ENCODE results near the gene NHERF2.
"Not testable (repeated sequence)": the region's sequence is repeated elsewhere in the genome, so short reads cannot be mapped to it uniquely, and the experiment has no call there.

NHERF2 gene

DNA sequence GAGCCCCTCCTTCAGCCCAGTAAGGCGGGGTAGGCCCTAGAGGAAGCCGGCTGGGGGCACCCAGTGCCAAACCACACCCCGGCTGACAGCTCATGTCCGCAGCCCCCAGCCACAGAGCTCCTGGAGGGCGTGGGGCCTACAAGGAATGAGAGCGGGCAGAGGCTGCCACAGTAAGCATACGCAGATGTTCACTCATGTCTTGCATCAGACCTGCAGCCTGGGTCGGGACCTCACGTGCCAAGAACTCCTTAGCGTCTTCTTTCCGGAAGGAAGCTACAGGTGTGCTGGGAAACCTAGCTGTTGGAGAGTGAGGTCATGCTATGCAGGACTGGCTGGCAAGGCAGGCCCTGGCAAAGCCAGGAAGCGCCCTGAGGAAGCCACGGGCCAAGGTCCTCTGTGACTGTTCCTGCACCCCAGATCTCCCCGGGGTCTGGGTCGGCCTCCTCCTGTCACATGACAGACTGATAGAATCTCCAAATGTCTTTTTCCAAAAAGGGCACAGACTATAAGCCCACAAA, 18.6 kb upstream of the NHERF2 start:
- DNase-seq = no peak

DNA sequence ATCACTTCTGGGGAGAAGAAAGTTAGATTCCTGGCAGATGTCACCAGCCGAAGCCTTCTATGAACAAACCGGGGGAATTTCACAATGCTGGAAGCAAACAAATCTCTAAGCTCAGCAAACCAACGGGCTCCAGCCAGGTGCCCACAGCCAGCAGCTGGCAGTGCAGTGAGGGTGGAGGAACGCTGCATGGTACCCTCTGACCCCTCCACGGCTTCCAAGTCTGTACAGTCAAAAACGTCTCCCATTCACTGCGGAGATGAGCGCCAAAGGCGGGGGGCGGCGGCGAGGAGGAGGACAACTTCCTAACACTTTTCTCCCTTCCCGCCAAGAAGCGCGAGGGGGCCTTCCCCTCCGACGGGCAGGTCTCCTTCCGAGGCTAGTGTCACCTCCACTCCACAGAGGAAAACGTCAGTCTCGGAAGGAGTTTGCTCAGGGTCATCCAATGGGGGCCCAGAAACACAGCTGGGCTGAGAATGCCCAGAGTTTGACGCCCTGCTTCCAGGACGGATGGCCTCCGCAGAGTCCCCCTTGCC, 18.0 kb upstream of the NHERF2 start:
- no peak for DNase-seq

DNA sequence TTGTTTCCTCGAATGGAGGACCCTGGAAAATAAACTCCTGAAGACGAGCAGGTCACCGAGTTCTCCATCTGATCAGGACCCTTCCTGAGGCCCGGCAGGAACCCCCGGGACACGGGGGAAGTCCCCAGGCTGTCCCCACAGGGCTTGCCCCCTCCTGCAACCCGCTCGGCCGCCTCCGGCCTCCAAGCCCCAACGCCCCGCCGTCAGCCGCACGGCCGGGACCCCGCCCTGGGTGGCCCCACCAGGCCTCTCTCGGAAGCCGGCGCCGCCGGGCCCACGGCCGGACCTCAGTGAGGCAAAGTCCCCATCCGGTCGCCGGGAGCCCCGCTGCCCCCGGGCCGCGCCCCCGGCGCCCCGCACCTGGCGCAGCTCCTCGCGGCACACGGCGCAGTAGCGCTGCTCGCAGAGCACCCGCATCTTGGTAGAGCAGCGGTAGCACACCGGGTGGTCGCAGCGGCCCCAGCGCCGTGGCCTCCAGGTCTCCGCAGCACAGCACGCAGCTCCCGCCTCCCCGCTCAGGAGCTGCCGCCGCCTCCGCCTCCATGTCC, 17.5 kb upstream of the NHERF2 start:
- DNase-seq = no peak

DNA sequence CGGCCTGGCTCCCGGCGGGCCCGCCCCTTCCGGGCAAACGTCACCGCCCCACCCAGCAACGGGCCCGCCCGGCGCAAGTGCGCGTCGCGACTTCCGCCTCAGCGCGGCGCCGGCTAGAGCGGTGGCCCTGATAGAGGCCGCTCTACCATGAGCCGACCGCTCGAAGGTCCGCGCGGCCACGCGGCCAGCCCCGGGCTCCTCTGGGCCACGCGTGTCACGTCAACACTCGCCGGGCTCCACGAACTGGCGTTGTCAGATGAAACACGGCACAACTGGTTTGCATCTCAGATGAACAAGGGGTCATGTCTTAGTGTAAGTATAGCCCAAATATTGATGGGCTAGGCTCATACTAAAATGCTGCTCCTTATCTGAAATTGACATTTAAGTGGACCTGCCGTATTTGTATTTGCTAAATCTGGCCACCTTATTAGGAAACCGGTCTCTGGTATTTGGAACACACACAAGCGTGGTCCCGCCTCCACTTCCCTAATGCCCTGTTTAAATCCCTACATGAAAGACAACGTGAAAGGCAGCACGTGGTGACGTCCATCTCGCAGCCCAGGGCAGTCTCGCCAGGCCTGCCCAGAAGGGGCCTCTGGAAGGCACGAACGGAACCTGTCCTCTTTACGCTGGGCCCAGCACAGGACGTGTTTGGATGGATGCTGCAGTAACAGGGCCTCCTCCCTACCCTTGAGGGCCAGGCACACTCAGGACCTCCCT, 16.8 kb upstream of the NHERF2 start, which contains the start of gene ZNF598:
ZNF598 (minus strand) TSS at position 31 of the 720 bp plus-strand sequence.
- DNase-seq = peak; percentile 69 to 73

DNA sequence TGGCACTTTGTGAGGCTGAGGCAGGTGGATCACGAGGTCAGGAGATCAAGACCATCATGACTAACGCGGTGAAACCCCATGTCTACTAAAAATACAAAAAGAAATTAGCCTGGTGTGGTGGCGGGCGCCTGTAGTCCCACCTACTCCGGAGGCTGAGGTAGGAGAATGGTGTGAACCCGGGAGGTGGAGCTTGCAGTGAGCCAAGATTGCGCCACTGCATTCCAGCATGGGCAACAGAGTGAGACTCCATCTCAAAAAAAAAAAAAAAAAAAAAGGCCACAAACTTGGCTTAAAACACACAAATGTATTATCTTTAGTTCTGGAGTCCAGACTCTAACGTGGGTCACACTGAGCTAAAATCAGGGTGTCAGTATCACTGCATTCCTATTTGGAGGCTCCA, 15.0 kb upstream of the NHERF2 start:
- DNase-seq = not testable (repeated sequence)

DNA sequence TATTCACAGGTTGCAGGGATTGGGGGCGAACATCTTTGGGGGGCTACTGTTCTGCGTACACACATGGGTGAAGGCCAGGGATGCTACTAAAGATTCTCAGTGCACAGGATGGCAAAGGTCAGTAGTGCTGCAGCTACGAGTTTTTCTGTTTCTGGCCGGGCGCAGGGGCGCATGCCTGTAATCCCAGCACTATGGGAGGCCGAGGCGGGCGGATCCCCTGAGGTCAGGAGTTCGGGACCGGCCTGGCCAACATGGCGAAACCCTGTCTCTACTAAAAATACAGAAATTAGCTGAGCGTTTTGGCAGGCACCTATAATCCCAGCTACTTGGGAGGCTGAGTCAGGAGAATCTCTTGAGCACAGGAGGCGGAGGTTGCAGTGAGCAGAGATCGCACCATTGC, 13.2 kb upstream of the NHERF2 start:
- DNase-seq = no peak

DNA sequence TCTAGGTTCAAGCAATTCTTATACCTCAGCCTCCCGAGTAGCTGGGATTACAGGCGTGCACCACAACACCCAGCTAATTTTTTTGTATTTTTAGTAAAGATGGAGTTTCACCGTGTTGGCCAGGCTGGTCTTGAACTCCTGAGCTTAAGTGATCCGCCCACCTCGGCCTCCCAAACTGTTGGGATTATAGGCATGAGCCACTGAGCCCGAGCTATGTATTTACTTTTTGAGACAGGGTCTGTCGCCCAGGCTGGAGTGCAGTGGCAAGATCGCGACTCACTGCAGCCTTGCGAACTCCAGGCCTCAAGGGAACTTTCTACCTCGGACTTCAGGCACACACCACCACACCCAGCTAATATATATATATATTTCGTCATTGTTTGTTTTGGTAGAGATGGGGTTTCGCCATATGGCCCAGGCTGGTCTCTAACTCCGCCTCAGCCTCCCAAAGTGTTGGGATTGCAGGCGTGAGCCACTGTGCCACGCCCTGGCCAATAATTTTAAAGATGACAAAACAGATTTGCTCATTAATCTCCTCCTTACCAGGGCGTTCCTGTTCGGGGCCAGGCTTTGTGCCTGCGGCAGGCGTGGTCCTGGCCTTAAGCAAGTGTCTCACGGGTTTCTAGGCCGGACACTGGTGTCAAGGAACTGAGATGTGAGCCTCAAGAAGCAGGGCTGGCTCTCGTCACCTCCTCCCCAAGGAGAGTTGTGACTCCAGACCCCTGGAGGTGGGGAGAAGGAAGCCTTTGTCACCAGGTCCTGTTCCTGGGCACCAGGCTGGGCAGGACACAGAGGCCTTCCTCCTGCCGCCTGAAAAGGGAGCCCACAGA, 11.4 kb upstream of the NHERF2 start:
- no peak for DNase-seq

DNA sequence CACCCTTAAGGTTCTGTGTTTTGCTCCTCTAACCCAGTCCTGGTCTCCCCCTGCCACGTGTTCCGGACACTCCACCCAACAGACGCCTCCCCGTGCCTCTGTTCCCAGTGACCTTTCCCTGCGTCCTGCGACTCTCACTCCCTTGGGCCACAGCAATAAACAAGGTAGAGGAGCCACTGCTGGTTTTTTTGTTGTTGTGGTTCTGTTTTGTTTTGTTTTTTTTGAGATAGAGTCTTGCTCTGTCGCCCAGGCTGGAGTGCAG, 10.8 kb upstream of the NHERF2 start:
- DNase-seq = no peak

DNA sequence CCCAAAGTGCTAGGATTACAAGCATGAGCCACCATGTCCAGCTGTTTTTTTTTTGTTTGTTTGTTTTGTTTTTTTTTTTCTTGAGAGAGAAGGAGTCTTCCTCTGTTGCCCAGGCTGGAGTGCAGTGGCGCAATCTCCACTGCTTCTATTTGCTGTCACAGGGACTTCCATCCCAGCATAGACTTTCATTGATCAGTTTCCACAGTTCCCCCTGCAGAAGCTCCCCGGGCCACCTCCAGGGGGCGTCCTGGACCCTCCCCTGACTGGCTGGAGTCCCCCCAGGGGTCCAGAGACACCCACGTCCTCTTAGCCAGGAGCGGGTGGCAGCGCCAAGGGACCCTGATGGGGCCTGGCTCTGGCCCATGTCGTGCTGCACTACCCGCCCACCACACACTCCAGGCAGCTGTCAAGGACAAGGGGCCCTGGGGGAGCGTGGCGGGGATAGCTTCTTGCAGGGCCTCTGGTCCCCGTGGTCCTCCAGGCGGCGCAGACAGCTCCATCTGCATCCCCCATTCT, 10.2 kb upstream of the NHERF2 start:
- no peak for DNase-seq

DNA sequence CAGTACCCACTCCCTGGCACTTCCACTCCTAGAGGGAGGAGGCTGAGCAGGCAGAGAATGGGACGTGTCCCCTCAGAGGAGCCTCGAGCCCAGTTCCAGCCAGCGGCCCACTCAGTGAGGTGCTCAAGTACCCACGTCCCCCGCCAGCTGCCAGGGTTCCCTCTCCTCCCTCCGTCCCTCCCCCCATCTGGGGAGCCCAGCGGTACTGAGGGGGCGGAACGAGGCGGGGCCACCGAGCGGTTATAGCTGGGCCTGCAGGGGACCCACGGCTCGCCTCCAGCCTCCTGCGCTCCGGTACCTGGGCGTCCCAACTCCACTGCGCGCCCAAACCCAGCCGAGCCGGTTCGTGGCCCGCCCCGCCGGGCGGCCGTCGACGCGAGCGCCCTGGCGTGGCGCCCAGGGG, 7.2 kb upstream of the NHERF2 start, which contains the start of gene NPW:
NPW (plus strand) TSS at position 268 of the 403 bp plus-strand sequence.
- no peak for DNase-seq

DNA sequence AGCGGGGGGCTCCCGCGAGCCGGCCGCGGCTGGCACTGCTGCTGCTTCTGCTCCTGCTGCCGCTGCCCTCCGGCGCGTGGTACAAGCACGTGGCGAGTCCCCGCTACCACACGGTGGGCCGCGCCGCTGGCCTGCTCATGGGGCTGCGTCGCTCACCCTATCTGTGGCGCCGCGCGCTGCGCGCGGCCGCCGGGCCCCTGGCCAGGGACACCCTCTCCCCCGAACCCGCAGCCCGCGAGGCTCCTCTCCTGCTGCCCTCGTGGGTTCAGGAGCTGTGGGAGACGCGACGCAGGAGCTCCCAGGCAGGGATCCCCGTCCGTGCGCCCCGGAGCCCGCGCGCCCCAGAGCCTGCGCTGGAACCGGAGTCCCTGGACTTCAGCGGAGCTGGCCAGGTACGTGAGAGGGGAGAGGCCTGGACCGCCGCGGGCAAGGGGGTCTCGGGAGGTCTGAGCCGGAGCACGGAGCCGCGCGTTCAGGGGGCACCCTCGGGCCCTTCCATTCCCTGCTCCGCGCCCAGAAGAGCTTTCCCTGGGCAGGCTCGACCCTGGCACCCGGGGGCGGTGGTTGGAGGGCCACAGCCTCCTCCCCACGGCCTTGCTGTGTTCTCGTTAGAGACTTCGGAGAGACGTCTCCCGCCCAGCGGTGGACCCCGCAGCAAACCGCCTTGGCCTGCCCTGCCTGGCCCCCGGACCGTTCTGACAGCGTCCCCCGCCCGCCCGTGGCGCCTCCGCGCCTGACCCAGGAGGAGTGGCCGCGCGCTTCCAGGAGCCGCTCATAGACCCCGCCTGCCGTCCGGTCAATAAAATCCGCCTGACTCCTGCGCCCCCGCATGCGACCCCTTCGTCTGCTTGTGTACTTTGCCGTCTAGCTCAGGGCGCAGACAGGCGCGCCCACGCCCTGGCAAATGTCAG, 6.5 kb upstream of the NHERF2 start:
- DNase-seq = no peak

DNA sequence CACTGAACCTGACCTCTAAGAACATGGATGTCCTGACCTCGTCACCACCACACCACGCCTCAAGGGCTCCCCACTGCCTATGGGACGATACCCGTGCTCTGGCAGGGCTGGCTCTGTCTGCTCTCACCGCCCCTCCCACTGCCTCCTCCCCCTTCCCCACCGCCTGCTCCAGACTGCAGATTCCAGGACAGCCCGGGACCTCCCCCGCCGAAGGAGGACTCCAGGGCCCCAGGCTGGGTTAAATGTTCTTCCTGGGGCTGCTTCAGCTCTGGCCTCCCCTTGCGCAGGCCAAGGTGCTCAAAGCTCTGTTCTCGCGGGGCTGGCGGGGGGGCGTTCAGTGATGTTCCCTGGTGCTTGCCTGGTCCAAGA, 4.0 kb upstream of the NHERF2 start:
- DNase-seq = no peak

DNA sequence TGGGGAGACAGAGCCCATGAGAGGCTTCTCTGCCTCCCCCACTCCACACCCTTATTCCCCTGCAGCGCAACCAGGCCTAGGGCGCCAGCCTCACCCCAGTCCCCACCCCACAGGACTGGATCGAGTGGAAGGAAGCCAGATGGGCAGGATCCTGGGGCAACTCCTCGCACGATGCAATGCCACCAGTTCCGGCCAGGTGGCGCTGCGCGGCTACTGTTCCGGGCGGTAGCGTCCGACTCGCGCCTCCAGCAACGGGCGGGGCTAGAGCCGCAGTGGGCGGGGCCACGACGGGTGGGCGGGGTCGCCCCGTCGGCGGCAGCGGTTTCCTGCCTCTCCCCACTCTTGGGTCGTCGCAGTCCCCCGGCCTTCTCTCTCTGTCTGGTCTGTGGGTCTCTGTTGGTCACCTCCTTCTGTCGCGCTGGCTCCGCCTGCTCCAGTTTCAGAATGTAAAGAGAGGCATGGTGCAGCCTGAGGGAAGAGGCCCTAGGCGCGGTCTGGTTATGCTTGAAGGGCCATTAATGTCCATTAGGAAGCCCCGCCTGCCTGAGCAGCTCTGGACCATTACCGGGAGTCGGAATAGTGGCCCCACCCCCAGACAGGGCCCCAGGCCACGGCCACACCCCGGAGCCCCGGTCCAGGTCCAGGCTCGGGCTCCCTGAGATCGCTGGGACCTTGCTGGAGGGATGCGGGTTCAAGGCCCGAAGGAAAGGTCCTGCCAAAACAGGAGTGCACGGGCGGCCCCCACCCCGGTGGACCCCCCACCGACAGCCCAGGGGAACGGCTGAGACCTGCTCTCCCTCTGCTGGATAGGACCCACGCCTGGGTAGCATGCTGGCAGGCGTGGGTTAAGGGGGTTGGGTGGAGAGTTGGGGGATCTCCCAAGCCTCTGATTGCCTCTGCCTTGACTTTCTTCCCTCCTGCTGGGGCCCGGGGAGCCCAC, 3.3 kb upstream of the NHERF2 start:
- peak; percentile 99 to 100 for DNase-seq

DNA sequence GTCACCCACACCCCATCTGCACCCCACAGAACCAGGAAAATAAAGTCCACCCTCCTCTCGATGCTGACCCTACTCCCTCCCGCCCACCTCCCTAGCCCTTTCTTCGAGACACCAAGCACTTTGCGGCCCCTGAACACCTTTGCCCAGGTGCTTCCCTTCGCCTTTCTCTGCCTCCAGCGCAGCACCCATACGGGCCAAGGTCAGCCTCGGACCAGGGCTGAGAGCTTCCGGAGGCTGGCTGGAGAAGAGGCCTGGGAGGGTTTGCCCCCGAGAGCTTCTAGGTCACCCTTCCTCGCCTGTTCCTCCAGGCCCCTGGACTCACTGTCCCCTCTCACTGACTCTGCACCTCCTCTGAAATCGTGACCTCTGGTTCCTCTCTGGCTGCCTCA, 2.7 kb upstream of the NHERF2 start:
- DNase-seq = no peak

DNA sequence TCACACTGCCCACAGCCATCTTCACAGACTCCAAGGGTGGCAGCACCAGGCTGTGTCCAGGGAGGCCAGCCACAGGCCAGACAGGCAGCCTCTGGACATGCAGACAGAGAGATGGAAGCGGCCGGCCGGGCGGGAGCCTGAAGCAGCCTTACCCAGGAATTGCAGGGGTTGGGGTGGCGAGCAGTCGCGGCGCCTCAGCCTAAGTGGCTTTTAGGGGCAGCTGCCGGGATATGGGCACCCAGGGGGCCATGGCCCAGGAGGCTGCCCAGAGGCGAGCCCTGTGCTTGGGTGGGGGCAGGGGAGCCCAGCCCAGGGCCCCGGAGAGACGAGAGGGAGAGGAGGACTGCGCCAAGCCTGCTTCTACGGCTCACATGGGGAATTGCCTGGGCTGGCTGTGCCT, 1.5 kb upstream of the NHERF2 start:
- DNase-seq = no peak

DNA sequence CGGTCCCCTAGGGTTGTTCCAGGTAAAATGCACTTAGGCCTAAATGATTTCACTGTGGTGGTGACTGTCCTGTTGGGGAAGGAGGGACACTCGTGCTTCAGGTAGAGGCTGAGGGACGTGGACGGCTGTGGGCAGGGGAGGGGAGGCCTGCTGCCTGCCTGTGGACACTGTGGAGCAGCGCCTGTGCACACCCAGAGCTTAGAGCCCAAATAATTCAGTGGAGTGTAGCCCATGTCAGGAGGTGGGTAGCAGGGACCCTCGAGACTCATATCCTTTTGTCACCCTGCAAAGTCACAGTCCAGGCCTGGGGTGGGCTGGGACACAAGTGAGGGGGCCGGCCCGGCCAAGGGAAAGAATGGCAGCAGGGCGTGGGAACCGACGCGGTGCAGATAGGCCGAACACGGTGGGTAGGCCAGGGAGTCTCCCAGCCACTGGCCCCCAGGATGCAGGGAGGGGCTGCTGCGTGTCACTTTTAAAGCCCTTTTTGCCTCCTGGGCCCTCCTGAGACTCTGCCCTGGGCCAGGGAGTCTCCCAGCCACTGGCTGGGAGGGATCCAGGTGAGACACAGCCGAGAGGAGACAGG, 733 bp upstream of the NHERF2 start:
- DNase-seq = no peak

DNA sequence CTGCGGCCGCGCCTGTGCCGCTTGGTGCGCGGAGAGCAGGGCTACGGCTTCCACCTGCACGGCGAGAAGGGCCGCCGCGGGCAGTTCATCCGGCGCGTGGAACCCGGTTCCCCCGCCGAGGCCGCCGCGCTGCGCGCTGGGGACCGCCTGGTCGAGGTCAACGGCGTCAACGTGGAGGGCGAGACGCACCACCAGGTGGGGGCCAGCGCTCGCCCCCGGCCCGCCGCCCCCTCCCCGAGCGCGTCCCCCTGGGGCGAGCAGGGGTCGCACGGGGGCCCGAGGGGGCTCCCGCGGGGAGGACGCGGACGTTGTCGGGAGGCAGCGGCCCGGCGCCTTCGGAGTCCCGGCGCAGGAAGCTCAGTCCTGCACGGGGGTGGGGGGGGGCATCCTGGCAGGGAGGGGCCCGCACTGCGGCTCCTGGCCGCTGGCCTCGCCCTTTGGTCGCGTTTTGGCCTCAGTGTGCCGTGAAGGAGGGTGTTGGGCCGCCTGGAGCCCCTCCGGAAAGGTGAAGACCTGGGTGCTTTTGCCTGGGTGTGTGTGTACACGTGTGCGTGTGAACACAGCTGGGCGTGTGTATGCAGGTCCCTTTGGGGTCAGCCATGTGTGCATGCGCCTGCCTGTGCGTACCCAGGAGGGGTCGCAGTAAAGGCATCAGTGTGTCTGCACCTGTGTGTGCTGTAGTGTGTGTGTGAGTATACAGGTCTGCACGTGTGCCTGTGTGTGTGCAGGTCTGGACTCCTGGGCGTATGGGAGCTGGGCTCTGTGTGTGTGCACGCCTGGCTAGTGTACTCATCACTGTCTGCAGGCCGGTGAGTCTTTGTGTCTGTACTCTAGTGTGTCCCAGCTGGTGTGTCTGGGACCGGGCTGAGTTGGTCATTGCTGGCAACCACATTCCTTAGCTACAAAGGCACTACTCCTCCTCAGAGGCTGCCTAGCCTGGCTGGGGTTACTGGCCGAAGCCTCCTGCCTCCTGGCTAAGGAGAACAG, 615 bp downstream of the NHERF2 start:
- no peak for DNase-seq

DNA sequence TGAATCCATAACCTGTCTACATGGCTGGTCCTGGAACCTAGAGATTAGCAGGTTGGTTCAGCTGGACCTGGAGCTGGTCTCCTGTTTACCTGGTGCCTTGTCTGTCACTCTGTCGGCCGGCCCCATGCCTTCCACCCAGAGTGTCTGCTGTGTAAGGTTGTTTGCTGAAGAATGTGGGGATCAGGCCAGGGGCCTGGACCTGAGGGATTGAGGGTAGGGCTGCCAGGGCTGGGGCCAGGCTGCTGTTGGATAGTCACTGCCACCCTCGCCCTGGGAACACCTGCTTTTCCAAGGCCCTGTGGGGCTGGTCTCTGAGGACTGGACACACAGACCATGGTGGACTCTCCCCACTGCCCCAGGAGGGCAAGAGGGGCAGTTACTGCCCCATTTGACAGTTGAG, 1.4 kb downstream of the NHERF2 start:
- no peak for DNase-seq

DNA sequence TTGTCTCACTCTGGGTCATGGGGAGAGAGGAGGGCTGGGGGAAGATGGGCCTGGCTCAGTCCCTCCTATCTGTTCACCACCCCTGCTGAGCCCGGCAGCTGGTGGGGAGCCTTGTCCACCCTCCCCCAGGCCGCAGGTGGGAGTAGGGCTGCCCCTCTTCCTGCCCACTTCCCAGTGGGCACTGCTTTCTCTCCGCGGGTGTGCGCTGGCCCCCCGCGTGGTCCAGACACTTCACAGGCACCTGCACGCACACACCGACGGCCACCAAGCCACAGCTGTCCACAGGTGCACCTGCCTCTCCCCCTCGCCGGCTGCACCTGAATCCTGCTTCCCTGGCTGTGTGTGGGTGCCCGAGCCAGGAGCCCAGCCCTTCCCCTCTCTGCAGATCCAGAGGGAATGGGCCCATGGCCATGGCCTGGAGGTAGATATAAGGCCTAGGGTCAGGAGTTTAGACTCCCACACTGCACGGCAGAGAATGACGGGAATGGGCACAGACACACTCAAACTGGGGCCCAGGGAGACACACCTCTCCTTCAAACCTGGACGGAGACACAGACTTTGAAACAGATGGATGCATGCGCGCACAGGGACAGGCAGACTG, 2.0 kb downstream of the NHERF2 start:
- DNase-seq = no peak

Data from stimulated activated CD4-positive, alpha-beta T cell treated with anti-CD3 and anti-CD28 coated beads, Interleukin-2, amount 100 ng/mL, for 48 hours (primary cell).